GM21381 (cell line): ENCODE data around the gene UBE2D2.

Experiments
- ATAC-seq: cut with Tn5 transposase; IDR thresholded peaks from one replicate; pipeline ENCODE4 v1.9.1; 2021; ENCODE audit warnings: mild to moderate bottlenecking, moderate library complexity; ENCODE audit not compliant: unreplicated experiment

The UBE2D2 gene

GRCh38 chr5:139658928-139659667 is 98.0 kb downstream of the UBE2D2 start:
- ATAC-seq: no peak

- ATAC-seq: no peak
Observed at GRCh38 chr5:139659695-139660101, 98.6 kb downstream of the UBE2D2 start.

- ATAC-seq: no peak
Observed at GRCh38 chr5:139660105-139660922, 99.2 kb downstream of the UBE2D2 start.

GRCh38 chr5:139660923-139661814 is 100.0 kb downstream of the UBE2D2 start:
- no peak for ATAC-seq

- ATAC-seq: no peak
Observed at GRCh38 chr5:139662617-139663016, 101.5 kb downstream of the UBE2D2 start.

- no peak for ATAC-seq
Observed at GRCh38 chr5:139663207-139664085, 102.3 kb downstream of the UBE2D2 start.

- ATAC-seq: peak; percentile 48
Observed at GRCh38 chr5:139664086-139664693, 103.1 kb downstream of the UBE2D2 start.

GRCh38 chr5:139664727-139665351 is 103.7 kb downstream of the UBE2D2 start:
- no peak for ATAC-seq

GRCh38 chr5:139665626-139666025 is 104.5 kb downstream of the UBE2D2 start:
- ATAC-seq: no peak

- ATAC-seq: no peak
Observed at GRCh38 chr5:139666551-139666950, 105.4 kb downstream of the UBE2D2 start.

GRCh38 chr5:139667001-139667729 is 106.0 kb downstream of the UBE2D2 start:
- no peak for ATAC-seq

GRCh38 chr5:139667730-139668063 is 106.6 kb downstream of the UBE2D2 start:
- ATAC-seq: no peak

GRCh38 chr5:139668064-139668880 is 107.1 kb downstream of the UBE2D2 start:
- ATAC-seq: no peak

- no peak for ATAC-seq
Observed at GRCh38 chr5:139668924-139669661, 108.0 kb downstream of the UBE2D2 start.

- peak; percentile 31 for ATAC-seq
Observed at GRCh38 chr5:139669662-139670368, 108.7 kb downstream of the UBE2D2 start.

GRCh38 chr5:139670369-139671095 is 109.4 kb downstream of the UBE2D2 start:
- ATAC-seq: peak; percentile 45
